Activated B cell treated with CpG ODN at 0.5 μM for 24 hours (primary cell): Measurements from ENCODE around the gene QTRT2. TPM values are rescaled to one million over a fixed set of nuclear protein-coding genes. Genes with fewer than 3 reads are reported as not detected.

Experiments used
- ATAC-seq: fragments of 200-7000 bp; cut with Tn5 transposase; one replicate; pipeline ENCODE4 v1.10.0; 2021; ENCODE audit warnings: low read depth, mild to moderate bottlenecking, moderate library complexity
- CTCF ChIA-PET: fragments of 350-600 bp; sonication (Branson Sonifier 250); formaldehyde crosslinking; loops from one replicate; lab custom pipeline; 2021; ENCODE audit warnings: antibody characterized with exemption; lab: Charles Lee
- POLR2A ChIA-PET: fragments of 350-600 bp; sonication (Branson Sonifier 250); formaldehyde crosslinking; loops from one replicate; lab custom pipeline; 2021; ENCODE audit warnings: antibody characterized with exemption; lab: Charles Lee
- DNase-seq: peaks from one replicate; pipeline ENCODE4 v3.0.0; 2022
- H3K27ac Mint-ChIP-seq: one replicate; pipeline ENCODE4 v1.8.0; 2020; ENCODE audit warnings: mixed read lengths
- H3K27me3 Mint-ChIP-seq: one replicate; pipeline ENCODE4 v1.8.0; 2021; ENCODE audit warnings: mixed read lengths
- H3K36me3 Mint-ChIP-seq: one replicate; pipeline ENCODE4 v1.8.0; 2021; ENCODE audit warnings: low read depth, mixed read lengths
- H3K4me1 Mint-ChIP-seq: one replicate; pipeline ENCODE4 v1.8.0; 2021; ENCODE audit warnings: mixed read lengths
- H3K4me3 Mint-ChIP-seq: one replicate; pipeline ENCODE4 v1.8.0; 2020; ENCODE audit warnings: mild to moderate bottlenecking, mixed read lengths
- H3K9me3 Mint-ChIP-seq: one replicate; pipeline ENCODE4 v1.8.0; 2020; ENCODE audit warnings: mixed read lengths
- CTCF ChIP-seq: fragments of 200-600 bp; IDR thresholded peaks from one replicate; pipeline ENCODE4 v1.8.0; 2022; ENCODE audit warnings: antibody characterized with exemption, mild to moderate bottlenecking
- intact Hi-C: fragments of 100-400 bp; cut with micrococcal nuclease; formaldehyde crosslinking; loops from one replicate; pipeline ENCODE4 v1.15.1; 2024
- total RNA-seq: library from RNA; stranded (reverse); gene quantifications from 2 replicates; pipeline ENCODE4 v1.2.3, GENCODE V29; 2022

Gene QTRT2
- total RNA-seq, 1 donor from 2014 or later, result 75.5 TPM

- POLR2A ChIA-PET, result interaction anchor here (1.4 to 4.6 kb wide), 4 partner anchors 46 to 110 kb away, joined by 4 to 53 read pairs (median 13); no protein-coding TSS in a partner anchor
- Mint-ChIP-seq H3K4me3 (peak overlapping the region; percentile 99), H3K4me1 (peaks cover 60% of the 10 kb centered on the region), H3K9me3 (no peaks in the 10 kb centered on the region), H3K27me3 (peaks cover 3% of the 10 kb centered on the region), H3K36me3 (peaks cover 40% of the 10 kb centered on the region), H3K27ac (peak overlapping the region; percentile 99)
- DNase-seq, result no peak
- TF ChIP-seq CTCF, result no peak
- intact Hi-C loops, result loop anchor here (2.0 kb wide), 4 partner anchors 72 to 1038 kb away; partner anchors contain the start of gene GRAMD1C
- peak; percentile 0 for ATAC-seq
- CTCF ChIA-PET, result interaction anchor here (0.7 to 1.9 kb wide), 2 partner anchors 46 to 71 kb away, joined by 3 to 6 read pairs; no protein-coding TSS in a partner anchor
These were observed 442 bp downstream of the QTRT2 start for GRCh38 chr3:114057011-114057347.

GRCh38 chr3:114058646-114059045 lies 2.1 kb downstream of the QTRT2 start:
- Mint-ChIP-seq H3K27me3 (peaks cover 3% of the 10 kb centered on the region), H3K9me3 (no peaks in the 10 kb centered on the region), H3K27ac (no peak overlapping the region), H3K36me3 (peaks cover 44% of the 10 kb centered on the region), H3K4me1 (peaks cover 69% of the 10 kb centered on the region), H3K4me3 (peak overlapping the region; percentile 21)
- POLR2A ChIA-PET, result no interaction called here
- ATAC-seq (no peak), DNase-seq (no peak)
- intact Hi-C loops, result no loop called here
- TF ChIP-seq CTCF, result no peak
- CTCF ChIA-PET, result no interaction called here

GRCh38 chr3:114060906-114061655 lies 4.5 kb downstream of the QTRT2 start:
- ChIA-PET POLR2A (no interaction called here), CTCF (no interaction called here)
- Mint-ChIP-seq H3K4me3 (no peak overlapping the region), H3K27me3 (peaks cover 3% of the 10 kb centered on the region), H3K36me3 (peaks cover 62% of the 10 kb centered on the region), H3K4me1 (peaks cover 63% of the 10 kb centered on the region), H3K9me3 (no peaks in the 10 kb centered on the region), H3K27ac (no peak overlapping the region)
- ATAC-seq (no peak), DNase-seq (no peak)
- intact Hi-C loops, result no loop called here
- no peak for TF ChIP-seq CTCF

GRCh38 chr3:114067804-114068203 lies 11.3 kb downstream of the QTRT2 start:
- Mint-ChIP-seq H3K27me3 (no peaks in the 10 kb centered on the region), H3K36me3 (peaks cover 78% of the 10 kb centered on the region)

More at GRCh38 chr3:114067804-114068203, 11.3 kb downstream of the QTRT2 start:
- Mint-ChIP-seq H3K4me3 (no peak overlapping the region), H3K9me3 (no peaks in the 10 kb centered on the region), H3K27ac (no peak overlapping the region), H3K4me1 (peaks cover 8% of the 10 kb centered on the region)
- no peak for TF ChIP-seq CTCF
- CTCF ChIA-PET, result no interaction called here
- DNase-seq, result no peak
- intact Hi-C loops, result no loop called here
- ATAC-seq, result no peak
- POLR2A ChIA-PET, result no interaction called here
